ENCODE results near the gene TMEM143. TPM values are rescaled to one million over a fixed set of nuclear protein-coding genes. Genes with fewer than 3 reads are reported as not detected.

TMEM143 gene
- 10 to 100 TPM; 14.1 to 22.9 TPM for total RNA-seq
- polyA plus RNA-seq (ENCODE audit: insufficient read depth, low read depth, low replicate concordance) = 5.0 TPM
- long read RNA-seq, donor 1, partial matches to known transcripts = 0 of 1 reads
- long read RNA-seq, donor 1, other reads (novel, unspliced or antisense) = 0 of 1 reads
- long read RNA-seq, donor 2, partial matches to known transcripts = 0 of 1 reads
- long read RNA-seq, donor 2, other reads (novel, unspliced or antisense) = 0 of 1 reads

- Histone ChIP-seq H3K9me3 (no peaks in the 10 kb centered on the region), H3K4me1 (peaks cover 12% of the 10 kb centered on the region), H3K27me3 (no peaks in the 10 kb centered on the region), H3K4me3 (peak within 1 kb of the TSS; percentile 59 to 74), H3K36me3 (ENCODE audit: low read depth, missing control alignments) (no peaks in the 10 kb centered on the region), H3K27ac (peak within 1 kb of the TSS; percentile 91 to 92)
- peak; percentile 98 for DNase-seq
- 1 to 2% methylated on average over 49 to 57 of the region's 59 CpGs for WGBS, 2 donors
- peak in 1 of 3 experiments; percentile 5 for TF ChIP-seq CTCF (IDR thresholded peaks at IDR 0.05)
- TF ChIP-seq POLR2A (IDR thresholded peaks at IDR 0.05) = peak; percentile 8
- intact Hi-C loops (cut with DNase I; ENCODE audit: low total_unique reads) = no loop called here
These were observed at the start of gene TMEM143, which contains the start of gene SYNGR4 for GRCh38 chr19:48363810-48364597. Gene TMEM143, minus strand, starts transcription at chr19:48363940. Its CDS starts 20 bp downstream, at chr19:48363920. Gene SYNGR4, plus strand, starts transcription at chr19:48364367. Its CDS starts 1,476 bp downstream, at chr19:48365843.

GRCh38 chr19:48405850-48406249 is 42.1 kb upstream of the TMEM143 start:
- no peaks in the 10 kb centered on the region for H3K27me3 ChIP-seq
- no peaks in the 10 kb centered on the region for H3K9me3 ChIP-seq
- no peaks in the 10 kb centered on the region for H3K36me3 ChIP-seq (ENCODE audit: low read depth, missing control alignments)
- H3K27ac ChIP-seq = no peak overlapping the region
- TF ChIP-seq POLR2A (IDR thresholded peaks at IDR 0.05) = no peak
- no peak for TF ChIP-seq CTCF (IDR thresholded peaks at IDR 0.05)
- H3K4me3 ChIP-seq = no peak overlapping the region
- 64 to 76% methylated on average over 13 of the region's 13 CpGs for WGBS, 2 donors
- intact Hi-C loops (cut with DNase I; ENCODE audit: low total_unique reads) = no loop called here
- DNase-seq = peak; percentile 61
- H3K4me1 ChIP-seq = no peaks in the 10 kb centered on the region

- no peak for TF ChIP-seq CTCF (IDR thresholded peaks at IDR 0.05)
- no peak for TF ChIP-seq POLR2A (IDR thresholded peaks at IDR 0.05)
- Histone ChIP-seq H3K9me3 (no peaks in the 10 kb centered on the region), H3K27me3 (no peaks in the 10 kb centered on the region), H3K27ac (no peak overlapping the region), H3K4me1 (no peaks in the 10 kb centered on the region), H3K4me3 (no peak overlapping the region), H3K36me3 (ENCODE audit: low read depth, missing control alignments) (no peaks in the 10 kb centered on the region)
- WGBS, 2 donors = 65 to 74% methylated on average over 1 to 27 of the region's 27 CpGs
- intact Hi-C loops (cut with DNase I; ENCODE audit: low total_unique reads) = no loop called here
- no peak for DNase-seq
These were observed 41.4 kb upstream of the TMEM143 start for GRCh38 chr19:48405010-48405659.

- no peak for TF ChIP-seq POLR2A (IDR thresholded peaks at IDR 0.05)
- TF ChIP-seq CTCF (IDR thresholded peaks at IDR 0.05) = no peak
- Histone ChIP-seq H3K27ac (no peak overlapping the region), H3K27me3 (no peaks in the 10 kb centered on the region), H3K4me1 (no peaks in the 10 kb centered on the region), H3K4me3 (no peak overlapping the region), H3K9me3 (no peaks in the 10 kb centered on the region), H3K36me3 (ENCODE audit: low read depth, missing control alignments) (no peaks in the 10 kb centered on the region)
- peak; percentile 79 for DNase-seq
- WGBS, 2 donors = 51 to 60% methylated on average over 1 to 3 of the region's 3 CpGs
- intact Hi-C loops (cut with DNase I; ENCODE audit: low total_unique reads) = no loop called here
These were observed 39.9 kb upstream of the TMEM143 start for GRCh38 chr19:48403606-48404005.
